ENCODE data around the gene TICAM2.
A peak's percentile ranks its signal among the peaks of the same experiment; 100 is the strongest.

TICAM2 gene

DNA sequence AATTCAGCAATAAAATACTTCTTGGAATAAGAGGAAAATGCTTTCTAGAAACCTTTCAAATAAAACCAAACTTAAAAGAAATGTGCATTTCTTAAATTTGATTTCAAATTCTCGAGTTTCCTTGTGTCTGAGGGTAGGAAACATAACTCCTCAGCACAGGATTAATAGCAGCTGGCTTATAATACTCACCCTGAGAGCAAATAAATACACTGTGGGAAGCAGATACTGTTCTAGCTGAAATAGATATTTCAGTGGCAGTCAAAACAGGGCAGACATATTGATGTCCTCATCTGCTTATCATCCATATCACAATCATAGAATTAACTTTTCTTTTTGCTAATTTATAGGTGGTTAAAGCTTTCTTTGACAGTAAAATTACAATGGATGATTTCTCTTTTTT, 33.6 kb downstream of the TICAM2 start:
- DNase-seq (ENCODE audit: low spot score) = no peak

DNA sequence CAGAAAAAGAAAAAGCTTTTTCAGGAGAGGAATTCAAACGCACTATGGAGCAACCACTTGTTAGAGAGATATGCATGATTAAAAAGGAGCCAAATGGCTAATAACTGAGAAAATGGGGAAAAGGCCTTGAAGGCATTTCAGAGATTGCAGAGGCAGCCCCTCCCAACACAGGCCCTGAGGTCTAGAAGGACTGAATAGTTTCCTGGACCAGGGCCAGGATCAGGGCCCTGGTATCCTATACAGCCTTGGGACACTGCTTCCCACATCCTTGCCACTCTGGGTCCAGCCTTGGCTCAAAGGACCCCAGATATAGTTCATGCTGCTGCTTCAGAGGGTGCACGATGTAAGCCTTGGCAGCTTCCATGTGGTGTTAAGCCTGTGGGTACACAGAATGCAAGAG, 37.0 kb downstream of the TICAM2 start:
- DNase-seq (ENCODE audit: low spot score) = no peak

GRCh38 chr5:115561176-115561575, 41.1 kb downstream of the TICAM2 start:
- DNase-seq (ENCODE audit: low spot score) = no peak

DNA sequence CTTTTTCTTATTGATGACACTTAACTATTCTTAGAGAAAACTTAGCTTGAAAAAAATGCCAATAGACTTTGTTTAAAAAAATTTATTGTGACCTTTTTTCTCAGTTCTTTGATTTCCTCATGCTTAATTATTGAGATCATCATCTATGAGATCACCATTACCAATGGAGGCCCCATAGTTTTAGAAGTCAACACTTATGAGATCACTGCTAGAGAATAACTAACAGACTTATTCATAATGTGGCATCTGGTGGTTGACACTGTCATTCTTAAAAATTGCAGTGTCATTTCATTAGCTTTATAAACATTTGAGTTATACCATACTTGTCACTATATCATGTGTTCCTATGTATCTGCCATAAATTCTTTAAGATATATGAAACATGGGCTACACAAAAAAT, 42.8 kb downstream of the TICAM2 start:
- no peak for DNase-seq (ENCODE audit: low spot score)

DNA sequence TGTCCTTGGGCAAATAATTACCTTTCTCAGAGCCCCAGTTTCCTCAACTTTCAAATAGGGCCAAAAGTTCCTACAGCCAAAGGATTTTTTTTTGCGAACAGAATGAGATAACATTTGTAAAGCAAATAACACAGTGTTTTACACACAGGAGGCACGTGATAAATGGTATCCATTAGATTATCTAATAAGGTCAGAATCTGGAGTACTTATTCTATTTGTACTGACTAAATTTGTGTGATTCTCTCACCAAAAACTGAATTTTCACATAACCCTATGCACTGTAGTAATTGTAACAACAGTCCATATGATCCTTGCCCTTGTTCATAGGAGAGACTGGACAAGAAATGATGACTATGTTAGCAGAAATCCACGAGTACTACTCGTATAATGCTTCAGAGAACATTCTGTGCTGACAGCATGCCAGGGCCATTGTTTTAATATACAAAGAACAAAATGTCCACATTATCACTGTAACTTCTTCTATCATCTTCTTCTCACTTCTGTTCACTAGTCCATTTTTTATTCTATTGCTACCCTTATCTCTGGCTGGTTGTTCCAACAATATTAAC, 43.8 kb downstream of the TICAM2 start:
- no peak for DNase-seq (ENCODE audit: low spot score)

GRCh38 chr5:115557667-115558387, 44.5 kb downstream of the TICAM2 start:
- DNase-seq (ENCODE audit: low spot score) = no peak

DNA sequence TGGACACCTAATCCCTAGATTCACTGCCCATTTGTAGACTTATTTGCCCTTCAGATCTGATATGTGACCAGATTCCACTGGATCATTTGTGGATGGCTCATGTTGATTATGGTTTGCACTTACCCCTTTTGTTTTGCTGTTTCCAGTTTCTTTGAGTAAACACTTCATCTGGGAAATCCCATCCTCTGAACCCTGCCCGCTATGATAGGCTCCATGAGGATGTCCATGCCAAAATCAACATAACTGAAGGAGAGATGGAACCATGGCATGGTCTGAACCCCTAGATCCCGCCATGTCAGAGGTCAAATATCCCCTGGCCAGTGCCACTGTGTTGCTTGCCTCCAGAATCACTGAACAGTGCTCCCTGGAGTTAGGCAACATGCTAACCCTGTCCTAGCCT, 46.0 kb downstream of the TICAM2 start:
- DNase-seq (ENCODE audit: low spot score) = no peak

DNA sequence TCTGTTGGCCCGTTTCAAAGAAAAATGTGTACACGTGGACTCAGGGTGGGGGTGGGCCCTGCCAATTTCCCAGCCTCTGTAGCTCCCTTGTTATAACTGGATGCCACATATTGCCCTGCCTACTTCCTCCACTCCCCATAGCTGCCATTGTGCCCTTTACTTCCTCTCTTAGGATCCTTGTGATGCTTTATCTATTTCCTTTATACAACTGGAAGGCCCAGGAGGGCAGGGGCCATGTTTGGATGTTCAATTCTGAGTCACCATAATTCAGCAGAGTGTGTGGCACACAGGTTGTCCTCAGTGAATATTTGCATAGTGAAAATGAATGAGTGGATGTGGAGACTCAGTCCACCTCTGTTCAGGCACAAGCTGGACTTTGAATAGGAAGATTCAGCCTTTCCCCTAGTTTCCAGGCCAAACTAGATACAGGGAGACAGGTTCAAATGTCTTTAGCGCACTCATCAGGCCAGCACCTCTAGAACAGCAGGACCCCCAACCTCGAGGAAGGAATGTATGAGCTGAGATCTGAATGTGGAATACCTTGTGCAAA, 47.1 kb downstream of the TICAM2 start:
- no peak for DNase-seq (ENCODE audit: low spot score)

DNA sequence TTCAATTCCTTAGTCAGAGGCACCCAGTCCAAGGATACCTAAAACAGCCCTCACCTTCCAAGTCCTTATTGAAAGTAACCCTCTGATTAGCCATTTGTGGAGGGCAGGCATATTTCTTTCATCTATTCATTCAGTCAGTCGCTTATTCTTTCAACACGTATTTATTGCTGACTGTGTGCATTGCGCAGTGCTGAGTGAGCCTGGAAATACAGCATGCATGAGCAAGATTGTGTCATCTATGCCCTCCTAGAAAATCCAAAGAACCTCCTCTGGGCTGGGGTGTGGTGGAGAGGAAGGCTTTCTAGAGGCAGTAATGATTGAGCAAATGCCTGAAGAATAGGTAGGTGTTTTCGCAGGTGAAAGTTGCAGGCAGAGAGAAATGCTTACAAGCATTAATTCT, 49.2 kb downstream of the TICAM2 start:
- DNase-seq (ENCODE audit: low spot score) = no peak

- DNase-seq (ENCODE audit: low spot score) = no peak
These were observed 50.9 kb downstream of the TICAM2 start for GRCh38 chr5:115551415-115551814.

GRCh38 chr5:115549154-115549553, 53.1 kb downstream of the TICAM2 start:
- no peak for DNase-seq (ENCODE audit: low spot score)

GRCh38 chr5:115548683-115549082, 53.6 kb downstream of the TICAM2 start:
- no peak for DNase-seq (ENCODE audit: low spot score)

GRCh38 chr5:115545351-115545882, 56.9 kb downstream of the TICAM2 start:
- DNase-seq (ENCODE audit: low spot score) = no peak

- peak; percentile 99 for DNase-seq (ENCODE audit: low spot score)
These were observed 57.6 kb downstream of the TICAM2 start, which contains the start of gene FEM1C for GRCh38 chr5:115544436-115545350. TSS of gene FEM1C (minus strand) at chr5:115544775. CDS start at chr5:115543493, 1,282 bp downstream.

- no peak for DNase-seq (ENCODE audit: low spot score)
These were observed 58.2 kb downstream of the TICAM2 start for GRCh38 chr5:115544043-115544435.

DNA sequence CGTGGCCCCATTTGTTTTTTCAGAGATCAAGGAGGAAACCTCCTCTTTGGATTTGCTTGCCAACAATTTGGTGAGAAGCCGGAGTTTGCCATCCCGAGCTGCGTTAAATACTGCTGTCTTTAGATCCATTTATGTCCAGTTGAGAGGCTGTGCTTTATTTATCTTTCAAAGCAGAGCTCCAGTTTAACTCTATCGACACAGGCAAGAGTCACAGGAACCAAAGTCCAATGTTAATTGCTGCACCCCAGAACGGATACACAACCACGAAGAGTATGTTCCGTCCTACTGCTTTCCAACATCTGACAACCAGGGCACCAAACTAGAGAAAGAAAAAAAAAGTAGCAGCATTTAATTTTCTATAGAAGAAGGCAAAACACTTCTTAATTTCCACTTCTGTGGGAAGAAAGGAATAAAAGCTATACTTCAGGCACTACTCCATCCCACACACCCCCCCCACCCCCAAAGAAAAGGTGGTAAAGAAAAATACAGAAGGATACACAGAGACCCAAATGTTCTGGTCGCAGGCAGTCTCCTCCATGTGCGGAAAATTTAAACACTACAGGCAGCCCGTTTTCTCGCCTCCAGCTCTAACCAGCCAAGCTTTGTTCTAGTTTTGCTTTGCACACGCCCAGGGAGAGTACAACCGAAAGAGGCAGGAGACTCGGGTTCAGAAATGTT, 58.8 kb downstream of the TICAM2 start:
- peak; percentile 74 for DNase-seq (ENCODE audit: low spot score)

DNA sequence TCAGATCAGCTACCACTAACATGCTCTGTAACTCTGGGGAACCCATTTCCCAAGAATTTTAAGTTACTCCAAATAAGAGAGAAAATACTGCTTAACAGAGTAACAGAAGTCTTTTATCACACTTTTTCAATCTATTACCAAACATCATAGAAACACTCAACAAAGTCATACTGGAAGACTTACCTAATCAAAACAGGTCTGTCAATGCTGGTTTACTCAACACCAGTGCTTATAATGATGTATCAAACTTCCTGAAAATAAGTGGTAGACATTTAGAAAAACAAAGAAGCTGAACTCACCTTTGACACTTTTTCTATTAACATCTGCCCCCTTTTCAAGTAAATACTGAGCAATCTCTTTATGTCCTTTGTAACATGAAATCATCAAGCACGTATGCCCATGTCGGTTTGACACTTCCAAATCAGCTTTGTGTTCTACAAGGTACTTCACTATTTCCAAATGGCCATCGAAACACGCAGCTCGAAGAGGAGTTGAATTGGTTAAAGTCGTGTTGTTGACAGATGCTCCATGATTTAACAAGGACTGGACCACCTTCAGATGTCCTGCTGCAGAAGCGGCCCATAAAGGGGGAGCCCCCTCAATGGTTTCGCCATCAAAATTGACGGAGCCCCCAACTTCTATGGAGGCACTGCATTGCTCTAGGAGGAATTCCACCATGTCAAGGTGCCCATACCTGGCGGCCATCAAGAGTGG, 59.5 kb downstream of the TICAM2 start:
- DNase-seq (ENCODE audit: low spot score) = no peak

GRCh38 chr5:115542086-115542485, 60.2 kb downstream of the TICAM2 start:
- no peak for DNase-seq (ENCODE audit: low spot score)

DNA sequence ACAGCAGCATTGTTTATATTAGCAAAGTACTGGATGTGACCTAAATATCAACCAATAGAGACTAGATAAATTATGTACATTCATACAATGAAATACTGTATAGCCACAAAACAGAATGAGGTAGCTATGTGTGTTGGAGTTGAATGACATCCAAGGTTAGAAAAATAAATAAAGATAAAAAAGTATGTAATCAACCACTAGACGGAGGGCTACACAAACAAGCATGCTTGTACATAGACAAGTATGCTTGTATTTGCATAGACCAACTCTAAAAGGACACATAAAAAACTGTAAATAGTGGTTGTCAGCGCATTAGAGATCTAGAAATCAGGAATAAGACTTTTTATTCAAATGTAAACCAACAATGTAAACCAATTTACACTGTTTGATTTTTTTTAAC, 60.7 kb downstream of the TICAM2 start:
- no peak for DNase-seq (ENCODE audit: low spot score)

DNA sequence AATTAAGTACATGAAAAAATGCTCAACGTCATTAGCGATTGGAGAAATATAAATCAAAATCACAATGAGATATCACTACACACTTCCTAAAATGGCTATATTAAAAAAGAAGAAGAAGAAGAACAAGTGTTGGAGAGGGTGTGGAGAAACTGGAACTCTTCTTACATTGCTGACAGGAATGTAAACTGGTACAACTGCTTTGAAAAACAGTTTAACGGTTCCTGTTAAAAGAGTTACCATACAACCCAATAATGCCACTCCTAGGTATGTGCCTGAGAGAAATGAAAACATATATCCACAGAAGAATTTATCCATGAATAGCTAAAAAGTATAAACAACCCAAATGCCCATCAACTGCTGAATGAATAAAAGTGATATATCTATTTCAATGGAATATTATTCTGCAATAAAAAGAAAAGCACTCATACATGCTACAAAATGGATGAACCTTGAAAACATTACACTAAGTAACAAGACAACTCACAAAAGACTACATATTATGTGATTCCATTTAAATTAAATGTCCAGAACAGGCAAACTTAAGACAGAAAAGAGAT, 66.7 kb downstream of the TICAM2 start:
- no peak for DNase-seq (ENCODE audit: low spot score)

DNA sequence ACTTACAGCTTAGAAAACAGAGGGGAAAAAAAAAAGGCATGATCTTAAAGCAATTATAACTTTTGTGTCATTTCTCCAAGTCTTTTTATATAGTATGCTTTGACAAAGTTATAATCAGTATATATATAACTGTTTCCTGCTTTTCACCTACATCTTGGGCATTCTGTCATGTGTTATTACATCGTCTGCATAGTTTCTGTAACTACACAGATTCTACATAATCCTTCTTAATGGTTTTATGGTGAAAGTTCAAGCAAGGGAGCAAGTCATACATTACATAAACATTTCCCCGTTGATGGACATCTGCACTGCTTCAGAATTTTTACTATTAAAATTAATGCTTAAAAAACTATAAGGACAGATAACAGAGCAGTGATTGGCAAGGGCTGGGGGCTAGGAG, 69.8 kb downstream of the TICAM2 start:
- no peak for DNase-seq (ENCODE audit: low spot score)
